HG03108 (cell line): ENCODE data around the gene PLEKHM3.

Source experiments
- ATAC-seq: cut with Tn5 transposase; IDR thresholded peaks from one replicate; pipeline ENCODE4 v1.9.1; 2021; ENCODE audit warnings: moderate library complexity; ENCODE audit not compliant: unreplicated experiment

PLEKHM3 gene

DNA sequence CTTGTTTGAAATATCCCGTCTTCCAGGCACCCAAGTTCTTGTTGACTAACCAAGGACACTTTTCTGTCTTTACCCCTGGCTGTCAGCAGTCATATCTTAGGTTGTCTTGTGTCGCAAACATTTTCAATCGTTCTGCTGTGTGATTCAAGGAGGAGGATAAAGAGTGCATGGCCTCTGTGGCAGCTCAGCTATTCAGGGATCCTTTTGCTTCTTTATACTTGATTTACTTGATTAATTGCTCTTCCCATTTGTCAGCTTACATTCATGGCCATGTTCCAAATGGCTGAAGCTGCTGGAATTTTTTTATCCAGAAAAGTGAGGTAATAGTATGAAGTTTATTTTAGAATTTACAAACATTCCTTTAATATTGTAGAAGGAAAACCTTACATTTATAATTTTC, 158.3 kb downstream of the PLEKHM3 start:
- ATAC-seq, result no peak

DNA sequence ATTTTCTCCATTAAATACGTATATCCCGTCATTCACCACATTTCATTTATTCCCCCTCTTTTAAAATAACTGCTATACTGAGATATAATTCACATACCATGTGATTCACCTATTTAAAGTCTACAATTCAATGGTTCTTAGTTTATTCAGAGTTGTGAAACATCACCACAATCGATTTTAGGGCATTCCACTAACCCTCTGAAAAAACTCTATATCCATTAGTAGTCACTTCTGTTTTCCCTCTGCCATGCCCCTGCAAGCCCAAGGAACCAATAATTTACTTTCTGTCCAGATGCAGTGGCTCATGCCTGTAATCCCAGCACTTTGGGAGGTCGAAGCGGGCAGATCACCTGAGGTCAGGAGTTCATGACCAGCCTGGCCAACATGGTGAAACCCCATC, 160.1 kb downstream of the PLEKHM3 start:
- no peak for ATAC-seq

DNA sequence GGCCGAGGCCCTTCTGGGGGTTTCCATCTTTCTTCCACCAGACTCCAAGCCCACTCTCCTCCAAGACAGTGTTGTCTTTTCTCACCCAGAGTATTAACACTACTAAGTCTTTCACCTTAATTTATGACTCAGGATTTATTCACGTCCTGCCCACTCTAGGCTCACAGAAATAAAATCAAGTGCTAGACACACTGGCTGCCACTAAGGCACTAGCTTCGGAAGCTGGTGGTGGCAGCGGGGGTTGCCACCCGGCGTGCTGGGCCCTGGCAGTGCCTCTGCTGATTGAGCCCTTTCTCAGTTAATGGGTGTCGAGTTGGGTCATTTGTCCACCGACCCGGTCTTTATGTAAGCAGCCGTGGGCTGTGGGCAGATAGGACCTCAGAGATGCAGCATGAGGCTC, 162.0 kb downstream of the PLEKHM3 start:
- ATAC-seq, result no peak

GRCh38 chr2:207861789-207862188, 163.5 kb downstream of the PLEKHM3 start:
- no peak for ATAC-seq

- ATAC-seq, result no peak
Observed at GRCh38 chr2:207860685-207861084, 164.6 kb downstream of the PLEKHM3 start.

- no peak for ATAC-seq
Observed at GRCh38 chr2:207855591-207855990, 169.7 kb downstream of the PLEKHM3 start.

GRCh38 chr2:207854484-207855440, 170.6 kb downstream of the PLEKHM3 start:
- no peak for ATAC-seq

DNA sequence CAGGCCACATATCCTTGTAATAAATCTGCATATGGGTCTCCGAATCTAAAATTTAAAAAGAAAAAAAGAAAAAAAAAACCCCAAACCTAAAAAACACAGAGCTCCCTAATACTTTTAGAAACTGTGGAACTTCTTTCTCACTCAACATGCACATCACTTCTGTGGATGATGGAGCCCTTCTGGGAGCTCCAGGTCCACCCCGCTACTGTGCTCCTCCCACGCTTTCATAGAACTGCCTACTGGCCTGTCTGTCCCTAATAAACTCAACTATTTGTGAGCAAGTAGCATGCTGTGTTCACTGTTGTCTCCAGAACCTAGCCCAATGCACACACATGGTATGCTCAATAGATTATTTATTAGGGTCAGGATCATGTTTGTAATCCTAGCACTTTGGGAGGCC, 172.5 kb downstream of the PLEKHM3 start:
- no peak for ATAC-seq

DNA sequence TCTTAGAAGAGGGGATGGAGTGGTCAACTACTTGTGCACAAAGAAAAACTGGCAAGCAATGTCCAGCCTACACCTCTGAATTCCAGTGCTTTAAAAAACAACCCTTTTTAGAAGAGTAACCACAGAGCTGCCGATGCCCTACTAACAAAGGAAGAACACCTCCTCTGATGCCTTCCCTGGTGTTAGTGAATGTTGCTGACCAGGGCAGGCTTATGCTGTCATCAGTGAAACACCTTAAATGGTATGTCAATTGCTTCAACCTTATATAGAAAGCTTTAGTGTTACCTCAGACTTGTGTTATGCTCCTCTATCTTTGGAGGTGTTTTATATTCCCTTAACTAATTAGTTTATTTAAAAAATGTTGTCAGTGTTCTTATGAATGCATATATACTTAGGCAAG, 175.9 kb downstream of the PLEKHM3 start:
- no peak for ATAC-seq

- ATAC-seq, result no peak
Observed at GRCh38 chr2:207848545-207848928, 176.8 kb downstream of the PLEKHM3 start.

GRCh38 chr2:207847807-207848544, 177.4 kb downstream of the PLEKHM3 start:
- no peak for ATAC-seq

DNA sequence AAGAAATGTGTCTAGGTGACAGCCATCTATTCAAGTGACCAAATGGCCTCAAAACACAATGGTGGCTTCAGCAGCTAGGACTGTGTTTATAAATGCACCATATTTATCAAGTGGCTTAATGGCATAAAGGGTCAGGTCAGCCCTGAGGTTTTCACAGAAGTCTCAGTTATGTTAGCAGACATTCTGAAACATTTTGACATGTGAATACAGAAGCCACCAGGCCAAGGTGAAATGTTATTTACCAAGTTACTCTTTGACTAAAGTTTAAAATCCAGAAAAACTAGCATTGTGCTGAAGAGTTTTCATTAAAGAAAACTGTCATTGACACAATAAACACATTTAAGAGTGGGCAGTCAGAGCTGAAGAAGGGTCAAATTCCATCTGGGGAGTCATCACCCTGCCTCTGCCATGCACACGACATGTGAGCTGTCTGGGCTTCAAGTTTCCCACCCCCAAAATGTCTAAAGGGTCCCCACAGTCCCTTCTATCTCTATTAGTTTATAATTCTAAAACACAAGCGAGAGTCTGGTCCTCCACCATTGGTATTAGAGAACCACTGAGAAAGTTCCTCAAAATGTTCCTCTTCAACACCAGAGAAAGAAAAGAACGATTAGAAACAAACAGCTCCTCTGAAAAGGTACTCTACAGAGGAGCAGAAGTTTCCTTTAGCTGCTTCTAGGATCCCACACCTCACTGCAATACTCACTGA, 178.1 kb downstream of the PLEKHM3 start:
- no peak for ATAC-seq

GRCh38 chr2:207845202-207845864, 180.0 kb downstream of the PLEKHM3 start:
- no peak for ATAC-seq

- ATAC-seq, result no peak
Observed at GRCh38 chr2:207844648-207845047, 180.7 kb downstream of the PLEKHM3 start.

DNA sequence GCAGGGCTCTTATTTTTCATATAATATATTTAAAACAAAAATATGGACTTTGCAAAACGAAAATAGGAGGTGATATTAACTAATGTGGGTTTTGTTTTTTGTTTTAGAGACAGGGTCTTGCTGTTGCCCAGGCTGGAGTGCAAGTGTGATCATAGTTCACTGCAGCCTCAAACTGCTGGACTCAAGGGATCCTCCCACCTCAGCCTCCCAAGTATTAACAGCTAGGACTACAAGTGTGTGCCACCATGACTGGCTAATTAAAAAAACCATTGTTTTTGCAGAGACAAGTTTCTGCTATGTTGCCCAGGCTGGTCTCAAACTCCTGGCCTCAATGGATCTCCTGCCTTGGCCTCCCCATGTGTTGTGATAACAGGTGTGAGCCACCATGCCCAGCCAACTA, 185.2 kb downstream of the PLEKHM3 start:
- ATAC-seq, result no peak

DNA sequence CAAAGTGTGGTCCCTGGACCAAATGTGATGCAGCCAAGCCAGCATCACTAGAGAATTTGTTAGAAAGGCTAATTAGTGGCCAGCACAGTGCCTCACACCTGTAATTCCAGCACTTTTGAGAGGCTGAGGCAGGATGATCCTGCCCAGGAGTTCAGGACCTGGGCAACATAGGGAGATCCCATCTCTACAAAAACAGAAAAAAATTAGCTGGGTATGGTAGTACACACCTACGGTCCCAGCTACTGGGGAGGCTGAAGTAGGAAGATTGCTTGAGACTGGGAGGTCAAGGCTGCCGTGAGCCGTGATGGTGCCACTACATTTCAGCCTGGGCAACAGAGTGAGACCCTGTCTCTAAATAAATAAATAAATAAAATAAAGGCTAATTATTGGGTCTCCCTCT, 185.8 kb downstream of the PLEKHM3 start:
- no peak for ATAC-seq

GRCh38 chr2:207839028-207839427, 186.3 kb downstream of the PLEKHM3 start:
- no peak for ATAC-seq

DNA sequence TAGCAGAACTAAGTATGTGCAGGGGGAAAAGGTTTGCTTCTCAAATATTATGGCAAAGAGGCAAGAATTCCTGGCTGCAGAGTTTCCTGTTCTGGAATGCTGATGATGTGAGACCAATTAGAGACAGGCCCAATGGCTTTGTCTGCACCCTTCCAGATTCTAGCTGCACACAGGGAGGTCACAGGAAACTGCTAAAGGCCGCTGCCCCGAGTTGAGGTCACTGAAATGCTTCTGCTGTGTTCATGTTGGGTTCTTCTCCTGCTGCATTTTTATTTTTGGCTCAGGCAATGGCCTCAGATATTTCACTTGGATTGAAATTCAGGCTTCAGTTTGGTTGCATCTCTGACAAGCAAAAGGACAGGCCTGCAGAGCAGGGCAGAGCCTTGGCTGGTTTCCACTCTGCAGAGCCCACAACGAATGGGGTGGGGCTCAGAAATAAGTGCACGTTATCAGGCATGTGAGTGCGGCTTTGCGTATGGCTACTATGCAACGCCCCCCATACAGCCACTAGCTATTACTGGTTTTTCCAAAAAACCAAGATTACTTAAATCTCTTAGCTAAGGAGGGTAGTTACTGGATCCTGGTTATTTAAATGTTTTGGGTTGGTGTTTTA, 188.7 kb downstream of the PLEKHM3 start:
- no peak for ATAC-seq

- no peak for ATAC-seq
Observed at GRCh38 chr2:207835805-207836204, 189.5 kb downstream of the PLEKHM3 start.

GRCh38 chr2:207833251-207833751, 192.0 kb downstream of the PLEKHM3 start:
- ATAC-seq, result peak; percentile 91
